ENCODE data around the gene TNIP2.

- TF ChIP-seq CTCF (IDR thresholded peaks at IDR 0.05; ENCODE audit: insufficient read depth, low read length, poor library complexity, severe bottlenecking) (no peak), EZH2phosphoT487 (conservative IDR thresholded peaks at IDR 0.05; ENCODE audit: low read length) (no peak)
Measured at GRCh38 chr4:2735869-2736268, 20.3 kb downstream of the TNIP2 start.
